Glomerular endothelial cell (primary cell): ENCODE measurements around the gene ANKRD2. TPM values are rescaled to one million over a fixed set of nuclear protein-coding genes. Genes with fewer than 3 reads are reported as not detected.
A peak's percentile ranks its signal among the peaks of the same experiment; 100 is the strongest.
"Not testable (repeated sequence)": the region's sequence is repeated elsewhere in the genome, so short reads cannot be mapped to it uniquely, and the experiment has no call there.

Source experiments
- DNase-seq: peaks from one replicate; pipeline ENCODE4 v3.0.0-alpha.2; 2011; ENCODE audit warnings: low read depth, low spot score; ENCODE audit errors: extremely low read depth
- total RNA-seq: library from RNA; depleted of rRNA; stranded (reverse); fragments of >200 nt; gene quantifications from 2 replicates; pipeline ENCODE4 v1.2.3, GENCODE V29; 2015

ANKRD2 gene, protein sequence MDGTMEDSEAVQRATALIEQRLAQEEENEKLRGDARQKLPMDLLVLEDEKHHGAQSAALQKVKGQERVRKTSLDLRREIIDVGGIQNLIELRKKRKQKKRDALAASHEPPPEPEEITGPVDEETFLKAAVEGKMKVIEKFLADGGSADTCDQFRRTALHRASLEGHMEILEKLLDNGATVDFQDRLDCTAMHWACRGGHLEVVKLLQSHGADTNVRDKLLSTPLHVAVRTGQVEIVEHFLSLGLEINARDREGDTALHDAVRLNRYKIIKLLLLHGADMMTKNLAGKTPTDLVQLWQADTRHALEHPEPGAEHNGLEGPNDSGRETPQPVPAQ
- 0.24 TPM in 1 of 2 replicates, not detected in the other for total RNA-seq

DNA sequence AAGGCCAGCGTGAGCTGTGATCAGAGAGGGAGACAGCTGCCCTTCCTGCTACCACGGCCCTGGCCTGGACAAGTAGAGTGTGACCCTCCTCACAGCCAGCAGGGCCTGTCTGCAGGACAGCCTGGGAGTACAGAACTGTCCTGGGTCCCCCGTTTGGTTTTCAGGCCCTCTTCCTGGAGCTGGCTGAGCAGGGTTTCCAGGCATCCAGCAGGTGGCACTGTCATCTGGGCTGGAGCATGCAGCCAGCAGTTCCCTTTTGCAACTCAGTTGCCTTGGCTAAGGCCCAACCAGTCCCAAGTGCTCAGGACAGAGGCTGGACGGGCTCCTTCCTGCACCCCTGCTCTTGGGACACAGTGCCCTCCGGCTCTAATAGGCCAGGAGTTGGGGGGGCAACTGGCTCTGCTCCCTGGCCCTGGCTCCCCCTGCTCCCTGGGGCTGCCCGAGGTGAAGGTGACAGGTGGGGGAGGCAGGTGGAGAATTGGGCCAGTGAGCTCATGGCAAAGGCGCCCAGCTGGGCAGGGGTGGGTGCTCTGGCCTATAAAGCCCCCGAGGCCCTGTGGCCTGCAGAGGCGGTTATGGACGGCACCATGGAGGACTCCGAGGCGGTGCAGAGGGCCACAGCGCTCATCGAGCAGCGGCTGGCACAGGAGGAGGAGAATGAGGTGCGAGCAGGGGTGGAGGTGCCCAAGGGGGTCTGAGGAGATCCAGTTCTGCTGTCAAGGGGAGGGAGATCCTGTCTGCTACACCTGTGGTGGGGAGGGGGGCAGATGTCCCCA lies at the start of gene ANKRD2:
Gene ANKRD2 (plus strand): TSS at position 566 of the 776 bp plus-strand sequence. CDS start 10 bp downstream, at position 576.
- DNase-seq, result no peak

- DNase-seq, result no peak
Measured at GRCh38 chr10:97522937-97523336, 49.6 kb upstream of the ANKRD2 start.

DNA sequence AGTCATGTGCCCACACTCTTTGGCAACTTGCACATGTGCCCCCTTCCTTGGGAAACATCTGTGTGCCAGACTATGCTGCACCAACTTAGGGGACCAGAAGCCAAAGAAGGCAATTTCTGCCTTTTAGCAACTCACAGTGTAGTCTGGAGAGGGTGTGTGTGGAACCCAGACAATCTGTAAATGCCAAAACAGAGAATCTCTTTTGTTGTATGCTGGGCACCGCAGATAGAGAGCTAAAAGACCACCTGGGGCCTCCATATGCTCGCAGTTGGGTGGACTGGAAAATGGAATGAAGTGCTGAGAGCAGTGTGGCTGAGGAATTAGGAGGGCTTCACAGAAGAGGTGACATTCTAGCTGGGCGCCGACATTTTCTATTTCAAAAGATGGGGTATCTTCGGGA lies 47.5 kb upstream of the ANKRD2 start:
- no peak for DNase-seq

GRCh38 chr10:97525683-97526110 lies 46.9 kb upstream of the ANKRD2 start:
- no peak for DNase-seq

- not testable (repeated sequence) for DNase-seq
Measured at GRCh38 chr10:97528876-97529275, 43.7 kb upstream of the ANKRD2 start.

GRCh38 chr10:97529685-97530465 lies 42.7 kb upstream of the ANKRD2 start:
- no peak for DNase-seq

- DNase-seq, result no peak
Measured at GRCh38 chr10:97531401-97531986, 41.1 kb upstream of the ANKRD2 start.

GRCh38 chr10:97532935-97533671 lies 39.5 kb upstream of the ANKRD2 start:
- no peak for DNase-seq

- no peak for DNase-seq
Measured at GRCh38 chr10:97533888-97534287, 38.7 kb upstream of the ANKRD2 start.

DNA sequence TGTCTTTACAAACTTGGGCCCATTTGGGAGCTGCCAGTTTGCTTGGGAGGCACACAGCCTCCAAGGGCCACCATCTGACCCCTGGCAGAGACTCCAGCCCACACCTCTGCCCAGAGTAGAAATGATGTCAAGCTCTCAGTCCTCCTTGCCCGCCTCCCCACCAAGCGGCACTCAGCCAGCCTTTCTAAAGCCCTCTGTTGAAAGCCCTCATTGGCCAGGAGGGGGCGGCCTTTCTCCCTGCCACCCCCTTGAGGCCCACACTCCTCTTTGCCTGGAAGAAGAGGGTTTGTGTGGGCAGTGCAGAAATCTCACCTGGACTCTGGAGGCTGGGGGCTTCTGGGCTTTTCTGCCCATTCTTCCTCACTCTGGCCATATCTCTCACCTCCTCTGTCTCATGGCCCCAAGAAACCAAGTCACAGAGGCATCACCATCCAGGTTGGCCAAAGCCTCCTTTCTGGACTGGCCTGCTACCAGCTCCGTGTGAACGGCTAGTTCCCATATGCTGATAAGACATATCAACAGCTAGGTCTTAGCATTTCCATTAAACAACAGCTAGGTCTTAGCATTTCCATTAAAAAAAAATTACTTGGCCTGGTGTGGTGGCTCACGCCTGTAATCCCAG lies 37.7 kb upstream of the ANKRD2 start:
- no peak for DNase-seq

GRCh38 chr10:97537186-97537869 lies 35.3 kb upstream of the ANKRD2 start:
- no peak for DNase-seq

- no peak for DNase-seq
Measured at GRCh38 chr10:97538411-97538810, 34.2 kb upstream of the ANKRD2 start.

DNA sequence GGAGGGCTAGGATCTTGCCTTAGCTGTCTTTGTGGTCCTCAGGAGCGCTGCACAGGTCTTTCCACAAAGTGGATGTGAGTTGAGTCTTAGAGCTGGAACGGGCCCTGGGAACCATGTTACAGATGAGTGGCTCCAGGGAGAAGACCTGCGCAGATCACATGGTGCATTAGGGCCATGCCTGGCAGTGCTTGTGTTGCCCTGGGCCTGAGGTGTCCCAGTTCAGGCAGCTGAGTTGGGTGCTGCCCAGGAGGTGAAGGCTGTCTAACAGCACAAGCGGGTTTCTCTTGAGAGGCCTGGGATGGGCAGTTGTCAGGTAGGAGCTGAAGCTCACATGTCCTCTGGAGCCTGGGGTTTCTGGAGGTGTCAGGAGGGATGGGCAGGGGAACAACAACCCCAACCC lies 33.7 kb upstream of the ANKRD2 start:
- no peak for DNase-seq

GRCh38 chr10:97539523-97540200 lies 32.9 kb upstream of the ANKRD2 start:
- no peak for DNase-seq

DNA sequence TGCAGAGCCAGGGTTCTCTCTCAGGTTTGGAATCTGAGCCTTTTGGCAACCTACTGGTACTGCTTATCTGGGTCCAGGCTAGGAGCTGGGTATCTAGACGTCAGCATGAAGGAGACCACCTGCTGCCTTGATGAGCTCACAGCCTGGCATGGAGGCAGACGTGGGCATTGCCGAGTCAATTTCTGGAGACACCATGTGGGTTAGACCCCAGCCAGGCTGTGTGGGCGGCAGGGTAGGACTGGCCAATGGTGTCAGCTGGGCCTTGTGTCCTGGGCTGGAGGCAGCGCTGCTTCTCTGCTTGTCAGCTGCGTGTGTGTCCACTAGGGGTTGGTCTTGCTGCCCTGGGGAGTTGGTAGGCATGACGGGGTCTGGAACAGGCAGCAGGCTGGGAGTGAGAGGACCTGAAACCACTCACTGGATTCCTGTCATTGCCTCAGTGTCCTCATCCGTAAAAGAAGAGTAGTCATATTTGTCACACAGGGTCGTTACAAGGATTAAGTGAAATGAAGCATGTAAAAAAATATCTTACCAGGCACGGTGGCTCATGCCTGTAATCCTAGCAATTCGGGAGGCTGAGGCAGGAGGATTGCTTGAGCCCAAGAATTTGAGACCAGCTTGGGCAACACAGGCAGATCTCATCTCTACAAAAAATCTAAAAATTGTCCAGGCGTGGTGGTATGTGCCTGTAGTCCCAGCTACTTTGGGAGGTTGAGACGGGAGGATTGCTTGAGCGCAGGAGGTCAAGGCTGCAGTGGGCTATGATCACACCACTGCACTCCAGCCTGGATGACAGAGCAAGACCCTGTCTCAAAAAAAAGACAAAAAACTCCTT lies 31.7 kb upstream of the ANKRD2 start:
- DNase-seq, result no peak

GRCh38 chr10:97542169-97543024 lies 30.2 kb upstream of the ANKRD2 start:
- peak; percentile 84 for DNase-seq
